ENCODE results near the gene DLX2. TPM values are rescaled to one million over a fixed set of nuclear protein-coding genes. Genes with fewer than 3 reads are reported as not detected.

The DLX2 gene
- polyA plus RNA-seq, 3 donors = 0.08 TPM; not detected in 2

GRCh38 chr2:172092716-172093415 is 9.8 kb downstream of the DLX2 start:
- Mint-ChIP-seq H3K27me3 (ENCODE audit: low read depth in 3 of 3) (peaks cover 93 to 98% (median 98%) of the 10 kb centered on the region in 3 donors), H3K4me3 (peak overlapping the region in 1 of 2 donors; percentile 95), H3K9me3 (peaks cover 0 to 60% (median 37%) of the 10 kb centered on the region in 7 donors), H3K4me1 (peaks cover 59% of the 10 kb centered on the region), H3K27ac (no peak overlapping the region), H3K36me3 (peaks cover 14 to 28% of the 10 kb centered on the region in 2 donors)
- TF ChIP-seq, protein P1, sequence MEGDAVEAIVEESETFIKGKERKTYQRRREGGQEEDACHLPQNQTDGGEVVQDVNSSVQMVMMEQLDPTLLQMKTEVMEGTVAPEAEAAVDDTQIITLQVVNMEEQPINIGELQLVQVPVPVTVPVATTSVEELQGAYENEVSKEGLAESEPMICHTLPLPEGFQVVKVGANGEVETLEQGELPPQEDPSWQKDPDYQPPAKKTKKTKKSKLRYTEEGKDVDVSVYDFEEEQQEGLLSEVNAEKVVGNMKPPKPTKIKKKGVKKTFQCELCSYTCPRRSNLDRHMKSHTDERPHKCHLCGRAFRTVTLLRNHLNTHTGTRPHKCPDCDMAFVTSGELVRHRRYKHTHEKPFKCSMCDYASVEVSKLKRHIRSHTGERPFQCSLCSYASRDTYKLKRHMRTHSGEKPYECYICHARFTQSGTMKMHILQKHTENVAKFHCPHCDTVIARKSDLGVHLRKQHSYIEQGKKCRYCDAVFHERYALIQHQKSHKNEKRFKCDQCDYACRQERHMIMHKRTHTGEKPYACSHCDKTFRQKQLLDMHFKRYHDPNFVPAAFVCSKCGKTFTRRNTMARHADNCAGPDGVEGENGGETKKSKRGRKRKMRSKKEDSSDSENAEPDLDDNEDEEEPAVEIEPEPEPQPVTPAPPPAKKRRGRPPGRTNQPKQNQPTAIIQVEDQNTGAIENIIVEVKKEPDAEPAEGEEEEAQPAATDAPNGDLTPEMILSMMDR (IDR thresholded peaks at IDR 0.05) = no peak
- Histone ChIP-seq H2AFZ (ENCODE audit: insufficient read depth, low read depth, low read length, poor library complexity, severe bottlenecking) (no peak overlapping the region), H3K27me3 (ENCODE audit: control insufficient read depth in 2 of 2, insufficient read depth in 2 of 2, low read length in 2 of 2) (peaks cover 92 to 100% of the 10 kb centered on the region in 2 donors), H4K20me1 (ENCODE audit: insufficient read depth, low read length) (peaks cover 18% of the 10 kb centered on the region), H3K27ac (ENCODE audit: low read depth in 1 of 2, low read length in 2 of 2) (no peak overlapping the region), H3K4me2 (replicated peaks; ENCODE audit: extremely low read depth, low read length, poor library complexity, severe bottlenecking) (no peak overlapping the region), H3K4me1 (ENCODE audit: control insufficient read depth in 1 of 2, insufficient read depth in 2 of 2, low read length in 2 of 2) (peaks cover 41 to 53% of the 10 kb centered on the region in 2 donors), H3K9ac (ENCODE audit: insufficient read depth, low read length, poor library complexity, severe bottlenecking) (no peak overlapping the region), H3K9me3 (replicated peaks in 1 of 2; ENCODE audit: control insufficient read depth in 1 of 2, insufficient read depth in 1 of 2, low read length in 2 of 2) (peaks cover 0 to 61% of the 10 kb centered on the region in 2 donors), H3K36me3 (replicated peaks in 1 of 2; ENCODE audit: control insufficient read depth in 1 of 2, insufficient read depth in 2 of 2, low read length in 2 of 2) (no peaks in the 10 kb centered on the region), H3K79me2 (ENCODE audit: insufficient read depth, low read length) (no peaks in the 10 kb centered on the region), H3K4me3 (replicated peaks in 1 of 3; ENCODE audit: low read depth in 2 of 3, low read length in 3 of 3) (no peak overlapping the region)
- 11% methylated on average over 14 of the region's 19 CpGs for WGBS (ENCODE audit: insufficient coverage)
- intact Hi-C loops (cut with micrococcal nuclease) = no loop called here
- no peak for DNase-seq

DNA sequence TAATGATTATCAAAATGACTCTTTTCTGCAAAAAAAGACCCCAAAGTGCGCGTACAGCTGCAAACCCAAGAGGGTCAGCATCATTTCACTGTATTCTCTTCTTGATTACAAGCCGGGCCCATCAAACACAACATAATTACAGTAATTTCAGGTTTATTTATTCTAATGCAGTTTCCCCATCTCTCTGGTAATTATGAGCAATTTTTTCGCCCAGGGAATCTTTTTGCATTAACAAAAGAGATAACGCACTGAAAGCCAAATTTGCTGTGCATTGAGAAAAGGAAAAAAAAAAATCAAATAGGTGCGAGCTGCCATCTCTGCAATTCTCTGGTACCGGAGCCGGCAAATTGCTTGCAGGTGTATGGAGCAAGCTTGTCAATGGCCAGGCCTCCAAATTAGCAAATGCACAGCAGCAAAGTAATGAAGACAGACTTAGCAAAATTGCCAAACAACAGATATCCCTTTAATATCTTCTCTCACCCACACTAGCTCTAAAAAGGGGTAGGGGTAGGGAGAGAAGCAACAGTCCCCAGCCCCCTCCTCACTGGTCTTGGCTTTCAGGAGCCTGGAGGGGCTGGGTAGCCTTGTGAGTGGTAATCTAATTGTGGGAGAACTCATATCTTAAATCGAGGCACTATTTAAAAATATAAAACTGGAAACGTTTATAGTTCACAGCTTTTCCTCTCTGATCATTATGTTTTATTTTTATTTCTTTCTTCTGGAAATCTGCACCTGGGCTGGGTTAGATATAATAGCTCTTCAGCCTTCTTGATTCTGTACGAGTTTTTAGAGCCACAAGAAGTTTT is 10.7 kb downstream of the DLX2 start:
- Mint-ChIP-seq H3K9me3 (peaks cover 0 to 63% (median 42%) of the 10 kb centered on the region in 7 donors), H3K4me3 (peak overlapping the region in 1 of 2 donors; percentile 95), H3K27me3 (ENCODE audit: low read depth in 3 of 3) (peaks cover 93 to 98% (median 98%) of the 10 kb centered on the region in 3 donors), H3K36me3 (peaks cover 15 to 35% of the 10 kb centered on the region in 2 donors), H3K4me1 (peaks cover 60% of the 10 kb centered on the region), H3K27ac (no peak overlapping the region)
- 21% methylated on average over 6 of the region's 11 CpGs for WGBS (ENCODE audit: insufficient coverage)
- no peak overlapping the region for H3K27ac ChIP-seq (ENCODE audit: low read depth in 1 of 2, low read length in 2 of 2)
- TF ChIP-seq, protein P1 (IDR thresholded peaks at IDR 0.05) = no peak
- peaks cover 44 to 56% of the 10 kb centered on the region in 2 donors for H3K4me1 ChIP-seq (ENCODE audit: control insufficient read depth in 1 of 2, insufficient read depth in 2 of 2, low read length in 2 of 2)
- H3K79me2 ChIP-seq (ENCODE audit: insufficient read depth, low read length) = no peaks in the 10 kb centered on the region
- peaks cover 2 to 61% of the 10 kb centered on the region in 2 donors for H3K9me3 ChIP-seq (replicated peaks in 1 of 2; ENCODE audit: control insufficient read depth in 1 of 2, insufficient read depth in 1 of 2, low read length in 2 of 2)
- peaks cover 17% of the 10 kb centered on the region for H4K20me1 ChIP-seq (ENCODE audit: insufficient read depth, low read length)
- H3K36me3 ChIP-seq (replicated peaks in 1 of 2; ENCODE audit: control insufficient read depth in 1 of 2, insufficient read depth in 2 of 2, low read length in 2 of 2) = no peaks in the 10 kb centered on the region
- peaks cover 92 to 100% of the 10 kb centered on the region in 2 donors for H3K27me3 ChIP-seq (ENCODE audit: control insufficient read depth in 2 of 2, insufficient read depth in 2 of 2, low read length in 2 of 2)
- intact Hi-C loops (cut with micrococcal nuclease) = no loop called here
- no peak overlapping the region for H3K4me3 ChIP-seq (replicated peaks in 1 of 3; ENCODE audit: low read depth in 2 of 3, low read length in 3 of 3)
- DNase-seq = no peak
- no peak overlapping the region for H3K9ac ChIP-seq (ENCODE audit: insufficient read depth, low read length, poor library complexity, severe bottlenecking)
- H2AFZ ChIP-seq (ENCODE audit: insufficient read depth, low read depth, low read length, poor library complexity, severe bottlenecking) = no peak overlapping the region
- H3K4me2 ChIP-seq (replicated peaks; ENCODE audit: extremely low read depth, low read length, poor library complexity, severe bottlenecking) = no peak overlapping the region
